ENCODE results near the gene MEDAG.

GRCh38 chr13:30972888-30973377 lies 66.9 kb downstream of the MEDAG start:
- TF ChIP-seq PRDM2 (tag by site-specific recombination; IDR thresholded peaks at IDR 0.05; ENCODE audit: borderline replicate concordance) (no peak), REST (tag by site-specific recombination; IDR thresholded peaks at IDR 0.05) (no peak)
